HFFc6 (cell line): Measurements from ENCODE around the gene C19orf73. TPM values are rescaled to one million over a fixed set of nuclear protein-coding genes. Genes with fewer than 3 reads are reported as not detected.
A peak's percentile ranks its signal among the peaks of the same experiment; 100 is the strongest.

ENCODE experiments used
- DNase-seq: peaks from one replicate; pipeline ENCODE4 v3.0.0-alpha.2; 2018
- H3K27ac Mint-ChIP-seq: 2 replicates; pipeline ENCODE4 v1.8.0; 2020; ENCODE audit warnings: mild to moderate bottlenecking, mixed read lengths
- H3K27me3 Mint-ChIP-seq: 2 replicates; pipeline ENCODE4 v1.8.0; 2021; ENCODE audit warnings: mild to moderate bottlenecking, moderate library complexity, mixed read lengths; ENCODE audit not compliant: insufficient read depth
- H3K36me3 Mint-ChIP-seq: 2 replicates; pipeline ENCODE4 v1.8.0; 2021; ENCODE audit warnings: low read depth, mixed read lengths
- H3K4me1 Mint-ChIP-seq: 2 replicates; pipeline ENCODE4 v1.8.0; 2020; ENCODE audit warnings: low read depth, mixed read lengths
- H3K4me3 Mint-ChIP-seq: 2 replicates; pipeline ENCODE4 v1.8.0; 2020; ENCODE audit warnings: mild to moderate bottlenecking, moderate library complexity, mixed read lengths
- H3K9me3 Mint-ChIP-seq: 2 replicates; pipeline ENCODE4 v1.8.0; 2020; ENCODE audit warnings: mild to moderate bottlenecking, mixed read lengths
- CTCF ChIP-seq: fragments of 200-600 bp; sonication (generic); IDR thresholded peaks from 2 replicates; pipeline ENCODE4 v1.5.0; 2021; ENCODE audit warnings: antibody characterized with exemption, mild to moderate bottlenecking
- total RNA-seq, 6 experiments: library from RNA; stranded (reverse); fragmentation: NEBNext Ultra II Directional; extraction: Animal tissue kit (Norgen Biotek cat#: 25700); gene quantifications; 2 replicates in 1 of 6; 3 replicates in 5 of 6; pipeline ENCODE4 v1.2.3, GENCODE V29; 2021

The C19orf73 gene
- total RNA-seq, 6 experiments from 2014 or later, result 0.60 to 1.1 (median 0.71) TPM

GRCh38 chr19:49165111-49165750, 46.3 kb upstream of the C19orf73 start:
- H3K36me3 Mint-ChIP-seq, result peaks cover 9% of the 10 kb centered on the region; the same call in 1 of the 2 replicates
- no peaks in the 10 kb centered on the region; the same call in 1 of the 2 replicates for H3K27me3 Mint-ChIP-seq
- no peak overlapping the region for H3K27ac Mint-ChIP-seq
- no peaks in the 10 kb centered on the region for H3K9me3 Mint-ChIP-seq
- DNase-seq, result no peak
- no peak for TF ChIP-seq CTCF
- H3K4me1 Mint-ChIP-seq, result peaks cover 15% of the 10 kb centered on the region
- H3K4me3 Mint-ChIP-seq, result no peak overlapping the region

GRCh38 chr19:49161987-49162386, 43.0 kb upstream of the C19orf73 start:
- Mint-ChIP-seq H3K9me3 (no peaks in the 10 kb centered on the region), H3K4me3 (0 out of 2 replicates have a peak overlapping the region, but pooled peaks have one; percentile 2), H3K4me1 (peaks cover 29% of the 10 kb centered on the region), H3K27ac (peak overlapping the region; percentile 26; the same call in 1 of the 2 replicates), H3K27me3 (peaks cover 3% of the 10 kb centered on the region; the same call in 1 of the 2 replicates), H3K36me3 (peaks cover 20% of the 10 kb centered on the region)
- no peak for TF ChIP-seq CTCF
- DNase-seq, result peak; percentile 6

GRCh38 chr19:49160450-49161189, 41.7 kb upstream of the C19orf73 start:
- no peaks in the 10 kb centered on the region for H3K9me3 Mint-ChIP-seq
- no peak overlapping the region; the same call in 1 of the 2 replicates for H3K4me3 Mint-ChIP-seq
- 0 out of 2 replicates have a peak, but pooled peaks cover 3% of the 10 kb centered on the region for H3K27me3 Mint-ChIP-seq
- H3K4me1 Mint-ChIP-seq, result peaks cover 29% of the 10 kb centered on the region
- no peak overlapping the region; the same call in 1 of the 2 replicates for H3K27ac Mint-ChIP-seq
- no peak for TF ChIP-seq CTCF
- H3K36me3 Mint-ChIP-seq, result peaks cover 20% of the 10 kb centered on the region
- no peak for DNase-seq

GRCh38 chr19:49157445-49158224, 38.7 kb upstream of the C19orf73 start, which contains the start of gene TRPM4:
TRPM4 (plus strand) TSS chr19:49157792; CDS start chr19:49157867, 75 bp downstream.
- Mint-ChIP-seq H3K27me3 (peaks cover 12% of the 10 kb centered on the region), H3K27ac (peak within 1 kb of the TSS; percentile 77), H3K9me3 (no peaks in the 10 kb centered on the region), H3K4me3 (peak within 1 kb of the TSS; percentile 96), H3K36me3 (peaks cover 31% of the 10 kb centered on the region), H3K4me1 (peaks cover 29% of the 10 kb centered on the region)
- DNase-seq, result peak; percentile 64
- no peak for TF ChIP-seq CTCF

- Mint-ChIP-seq H3K4me3 (no peak overlapping the region), H3K9me3 (no peaks in the 10 kb centered on the region; the same call in 1 of the 2 replicates), H3K27me3 (peaks cover 12% of the 10 kb centered on the region), H3K27ac (no peak overlapping the region), H3K4me1 (peaks cover 24% of the 10 kb centered on the region), H3K36me3 (peaks cover 29% of the 10 kb centered on the region)
- TF ChIP-seq CTCF, result no peak
- DNase-seq, result no peak
Measured at GRCh38 chr19:49155820-49156346, 36.9 kb upstream of the C19orf73 start.
